Left ventricle myocardium inferior (tissue), 1 donor: ENCODE results near the gene EPHA2. TPM values are rescaled to one million over a fixed set of nuclear protein-coding genes. Genes with fewer than 3 reads are reported as not detected.
A peak's percentile ranks its signal among the peaks of the same experiment; 100 is the strongest.

Experiments
- DNase-seq: peaks from one replicate; pipeline ENCODE4 v3.0.0-alpha.2; 2020
- H3K27ac ChIP-seq: fragments of 200-600 bp; replicated peaks from 2 replicates; pipeline ENCODE4 v1.8.0; 2021
- H3K27me3 ChIP-seq: fragments of 200-600 bp; 2 replicates; pipeline ENCODE4 v1.8.0; 2021; ENCODE audit warnings: low read depth
- H3K36me3 ChIP-seq: fragments of 200-600 bp; 2 replicates; pipeline ENCODE4 v1.8.0; 2021
- H3K4me1 ChIP-seq: fragments of 200-600 bp; 2 replicates; pipeline ENCODE4 v1.8.0; 2021
- H3K4me3 ChIP-seq: fragments of 200-600 bp; 2 replicates; pipeline ENCODE4 v1.8.0; 2021; ENCODE audit warnings: mild to moderate bottlenecking, moderate library complexity
- H3K9me3 ChIP-seq: fragments of 200-600 bp; replicated peaks from 2 replicates; pipeline ENCODE4 v1.8.0; 2021
- intact Hi-C: fragments of 100-400 bp; cut with micrococcal nuclease; formaldehyde crosslinking; loops from one replicate; pipeline ENCODE4 v1.11.0; 2022
- total RNA-seq: library from RNA; stranded (reverse); fragmentation: NEBNext Ultra II Directional; extraction: Animal tissue kit (Norgen Biotek cat#: 25700); gene quantifications from one replicate; pipeline ENCODE4 v1.2.1, GENCODE V29; 2021
- TF ChIP-seq, protein P1 (sequence below): fragments of 200-600 bp; IDR thresholded peaks from 2 replicates; pipeline ENCODE4 v1.8.0; 2021; ENCODE audit warnings: antibody characterized with exemption, mild to moderate bottlenecking, borderline replicate concordance
- donor health status: DM: no; HTN: yes; CAD: no; lungs with severe emphysema.

EPHA2 gene
- total RNA-seq, 1 donor from 2014 or later: 9.6 TPM

DNA sequence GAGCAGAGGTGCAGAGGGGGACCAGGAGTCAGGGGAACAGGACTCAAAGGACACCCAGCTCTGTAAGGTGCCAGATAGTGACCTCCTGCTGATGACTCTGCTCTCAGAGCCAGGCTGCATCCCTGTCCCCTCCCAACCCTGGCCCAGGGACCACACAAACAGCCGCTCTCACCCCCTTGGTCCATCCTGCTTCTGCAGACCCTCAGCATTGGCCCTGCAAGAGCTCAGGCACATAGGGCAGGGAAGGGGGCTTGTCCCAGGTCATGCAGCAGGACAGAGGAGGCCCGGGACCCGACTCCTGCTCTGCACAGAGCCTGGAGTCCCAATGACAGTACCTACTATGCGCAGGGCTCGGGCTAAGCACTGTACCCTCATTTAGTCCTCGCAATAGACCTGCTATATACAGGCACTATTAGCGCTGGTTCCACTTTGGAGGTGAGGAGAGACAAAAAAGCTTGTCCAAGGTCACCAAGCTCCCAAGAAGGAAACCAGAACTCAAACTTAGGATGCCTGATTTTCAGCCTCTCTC lies 15.7 kb downstream of the EPHA2 start:
- H3K4me1 ChIP-seq: peaks cover 71% of the 10 kb centered on the region
- intact Hi-C loops: no loop called here
- no peak for DNase-seq
- no peak overlapping the region for H3K4me3 ChIP-seq
- H3K36me3 ChIP-seq: peaks cover 38% of the 10 kb centered on the region
- TF ChIP-seq, protein P1, sequence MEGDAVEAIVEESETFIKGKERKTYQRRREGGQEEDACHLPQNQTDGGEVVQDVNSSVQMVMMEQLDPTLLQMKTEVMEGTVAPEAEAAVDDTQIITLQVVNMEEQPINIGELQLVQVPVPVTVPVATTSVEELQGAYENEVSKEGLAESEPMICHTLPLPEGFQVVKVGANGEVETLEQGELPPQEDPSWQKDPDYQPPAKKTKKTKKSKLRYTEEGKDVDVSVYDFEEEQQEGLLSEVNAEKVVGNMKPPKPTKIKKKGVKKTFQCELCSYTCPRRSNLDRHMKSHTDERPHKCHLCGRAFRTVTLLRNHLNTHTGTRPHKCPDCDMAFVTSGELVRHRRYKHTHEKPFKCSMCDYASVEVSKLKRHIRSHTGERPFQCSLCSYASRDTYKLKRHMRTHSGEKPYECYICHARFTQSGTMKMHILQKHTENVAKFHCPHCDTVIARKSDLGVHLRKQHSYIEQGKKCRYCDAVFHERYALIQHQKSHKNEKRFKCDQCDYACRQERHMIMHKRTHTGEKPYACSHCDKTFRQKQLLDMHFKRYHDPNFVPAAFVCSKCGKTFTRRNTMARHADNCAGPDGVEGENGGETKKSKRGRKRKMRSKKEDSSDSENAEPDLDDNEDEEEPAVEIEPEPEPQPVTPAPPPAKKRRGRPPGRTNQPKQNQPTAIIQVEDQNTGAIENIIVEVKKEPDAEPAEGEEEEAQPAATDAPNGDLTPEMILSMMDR: no peak
- peak overlapping the region; percentile 90 for H3K27ac ChIP-seq
- H3K9me3 ChIP-seq: no peaks in the 10 kb centered on the region
- H3K27me3 ChIP-seq: no peaks in the 10 kb centered on the region

- Histone ChIP-seq H3K4me1 (peaks cover 71% of the 10 kb centered on the region), H3K4me3 (no peak overlapping the region), H3K9me3 (no peaks in the 10 kb centered on the region), H3K27ac (peak overlapping the region; percentile 90), H3K36me3 (peaks cover 45% of the 10 kb centered on the region), H3K27me3 (no peaks in the 10 kb centered on the region)
- TF ChIP-seq, protein P1: no peak
- no peak for DNase-seq
- intact Hi-C loops: no loop called here
These were observed 16.4 kb downstream of the EPHA2 start for GRCh38 chr1:16139473-16139962.

DNA sequence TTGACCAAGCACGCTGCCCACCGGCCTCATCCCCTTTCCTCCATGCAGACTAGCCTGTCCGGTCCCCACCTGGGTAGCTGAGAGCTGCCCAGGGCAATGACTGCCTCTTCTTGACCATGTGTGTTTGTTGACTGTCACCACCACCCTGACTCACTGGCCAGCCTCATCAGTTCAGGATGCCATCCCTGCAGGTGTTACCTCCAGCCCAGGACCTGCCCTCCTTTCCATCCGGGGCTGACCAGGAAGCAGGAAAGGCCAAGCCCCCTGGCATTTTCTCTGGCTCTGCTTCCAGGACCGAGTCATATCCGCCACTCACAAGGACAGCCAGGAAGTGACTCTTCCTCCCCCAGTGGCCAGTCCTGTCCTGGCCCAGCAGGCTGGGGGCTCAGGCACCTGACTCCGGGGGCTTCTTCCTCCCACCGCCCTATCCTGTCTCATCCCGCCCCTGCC lies 17.1 kb downstream of the EPHA2 start:
- Histone ChIP-seq H3K27ac (peak overlapping the region; percentile 90), H3K4me1 (peaks cover 70% of the 10 kb centered on the region), H3K36me3 (peaks cover 52% of the 10 kb centered on the region), H3K4me3 (no peak overlapping the region), H3K27me3 (no peaks in the 10 kb centered on the region), H3K9me3 (no peaks in the 10 kb centered on the region)
- TF ChIP-seq, protein P1: peak; percentile 27
- intact Hi-C loops: no loop called here
- no peak for DNase-seq

GRCh38 chr1:16137890-16138467 lies 17.9 kb downstream of the EPHA2 start:
- peaks cover 63% of the 10 kb centered on the region for H3K4me1 ChIP-seq
- intact Hi-C loops: no loop called here
- DNase-seq: no peak
- no peaks in the 10 kb centered on the region for H3K9me3 ChIP-seq
- no peaks in the 10 kb centered on the region for H3K27me3 ChIP-seq
- H3K4me3 ChIP-seq: no peak overlapping the region
- TF ChIP-seq, protein P1: no peak
- peak overlapping the region; percentile 90 for H3K27ac ChIP-seq
- H3K36me3 ChIP-seq: peaks cover 55% of the 10 kb centered on the region

GRCh38 chr1:16135501-16135900 lies 20.4 kb downstream of the EPHA2 start:
- H3K9me3 ChIP-seq: no peaks in the 10 kb centered on the region
- no peak for DNase-seq
- TF ChIP-seq, protein P1: no peak
- H3K36me3 ChIP-seq: peaks cover 77% of the 10 kb centered on the region
- H3K27me3 ChIP-seq: no peaks in the 10 kb centered on the region
- intact Hi-C loops: no loop called here
- no peak overlapping the region for H3K4me3 ChIP-seq
- no peak overlapping the region for H3K27ac ChIP-seq
- H3K4me1 ChIP-seq: peaks cover 55% of the 10 kb centered on the region
